GM19395 (cell line): ENCODE measurements around the gene RAB4A.
"Not testable (repeated sequence)": the region's sequence is repeated elsewhere in the genome, so short reads cannot be mapped to it uniquely, and the experiment has no call there.

ENCODE experiments used
- ATAC-seq: cut with Tn5 transposase; IDR thresholded peaks from one replicate; pipeline ENCODE4 v1.9.1; 2021; ENCODE audit warnings: mild to moderate bottlenecking, moderate library complexity; ENCODE audit not compliant: unreplicated experiment

Gene RAB4A

GRCh38 chr1:229271448-229272159, 693 bp downstream of the RAB4A start:
- ATAC-seq, result peak; percentile 71

GRCh38 chr1:229272164-229273158, 1.6 kb downstream of the RAB4A start:
- ATAC-seq, result no peak

- no peak for ATAC-seq
Measured at GRCh38 chr1:229273507-229274232, 2.8 kb downstream of the RAB4A start.

- no peak for ATAC-seq
Measured at GRCh38 chr1:229275005-229275404, 4.1 kb downstream of the RAB4A start.

- ATAC-seq, result no peak
Measured at GRCh38 chr1:229278120-229278741, 7.3 kb downstream of the RAB4A start.

GRCh38 chr1:229279242-229279641, 8.3 kb downstream of the RAB4A start:
- no peak for ATAC-seq

GRCh38 chr1:229280037-229280828, 9.3 kb downstream of the RAB4A start:
- ATAC-seq, result no peak

GRCh38 chr1:229280921-229281320, 10.0 kb downstream of the RAB4A start:
- no peak for ATAC-seq

GRCh38 chr1:229281339-229281926, 10.5 kb downstream of the RAB4A start:
- no peak for ATAC-seq

GRCh38 chr1:229282295-229282823, 11.4 kb downstream of the RAB4A start:
- no peak for ATAC-seq

GRCh38 chr1:229283183-229283611, 12.3 kb downstream of the RAB4A start:
- no peak for ATAC-seq

GRCh38 chr1:229284887-229285286, 14.0 kb downstream of the RAB4A start:
- ATAC-seq, result no peak

GRCh38 chr1:229285440-229285839, 14.5 kb downstream of the RAB4A start:
- no peak for ATAC-seq

GRCh38 chr1:229286099-229286766, 15.3 kb downstream of the RAB4A start:
- ATAC-seq, result peak; percentile 58

GRCh38 chr1:229287267-229287666, 16.4 kb downstream of the RAB4A start:
- ATAC-seq, result no peak

GRCh38 chr1:229288516-229288915, 17.6 kb downstream of the RAB4A start:
- no peak for ATAC-seq

GRCh38 chr1:229291686-229292085, 20.8 kb downstream of the RAB4A start:
- ATAC-seq, result not testable (repeated sequence)

GRCh38 chr1:229293528-229294204, 22.8 kb downstream of the RAB4A start:
- no peak for ATAC-seq
